Right renal pelvis (tissue), 4 donors: ENCODE measurements around the gene ITFG1. TPM values are rescaled to one million over a fixed set of nuclear protein-coding genes. Genes with fewer than 3 reads are reported as not detected.
"Not testable (repeated sequence)": the region's sequence is repeated elsewhere in the genome, so short reads cannot be mapped to it uniquely, and the experiment has no call there.

Experiments used
- DNase-seq, 4 donors: peaks; one replicate each; pipeline ENCODE4 v3.0.0-alpha.2; 2013; ENCODE audit warnings: low read depth in 4 of 4, low spot score in 3 of 4, missing footprints in 1 of 4
- polyA plus RNA-seq, 4 donors: library from polyadenylated mRNA; unstranded; fragments of 120-200 nt; gene quantifications; one replicate each; pipeline ENCODE4 v1.2.1, GENCODE V29; 2013; ENCODE audit not compliant: insufficient read length in 4 of 4

ITFG1 gene
- polyA plus RNA-seq, 4 donors = 109 to 145 (median 129) TPM

- no peak for DNase-seq
Measured at GRCh38 chr16:47426806-47427205, 34.1 kb downstream of the ITFG1 start.

GRCh38 chr16:47424846-47425245 lies 36.0 kb downstream of the ITFG1 start:
- DNase-seq = no peak

DNA sequence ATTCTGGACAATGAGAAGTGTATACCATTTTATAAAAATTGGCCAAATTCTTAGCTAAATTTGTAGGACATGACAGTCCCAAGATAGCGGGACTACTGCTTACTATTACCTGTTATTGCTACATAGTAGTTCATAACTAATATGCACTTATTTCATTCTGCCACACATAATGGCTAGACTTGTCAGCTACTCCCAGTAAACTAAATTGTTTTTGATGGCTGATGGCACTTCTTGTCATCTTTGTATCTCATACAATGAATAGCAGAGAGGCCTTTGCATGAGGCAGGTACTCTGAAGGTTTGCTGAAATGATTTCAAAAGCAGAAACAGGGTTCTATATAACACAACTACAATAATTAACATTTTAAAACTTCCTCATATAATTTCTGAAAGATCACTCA lies 44.0 kb downstream of the ITFG1 start:
- DNase-seq = no peak

GRCh38 chr16:47413041-47413440 lies 47.8 kb downstream of the ITFG1 start:
- DNase-seq = no peak

DNA sequence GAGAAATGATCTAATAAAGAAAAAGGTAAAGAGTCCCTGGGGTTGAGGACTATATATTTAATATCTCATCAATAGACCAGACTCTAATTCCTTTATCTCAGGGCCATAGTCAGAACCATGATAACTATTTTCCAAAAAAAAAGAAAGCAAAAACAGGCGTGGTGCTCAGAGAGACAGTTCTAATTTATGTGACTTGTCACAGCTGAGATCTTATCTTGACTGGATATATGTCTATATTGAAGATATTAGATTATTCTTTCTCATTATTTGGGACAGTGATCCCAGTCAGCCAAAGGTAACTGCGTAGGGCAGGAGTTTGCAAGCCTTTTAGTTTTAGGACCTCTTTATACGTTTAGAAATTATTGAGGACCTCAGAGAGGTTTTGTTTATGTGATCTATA lies 52.4 kb downstream of the ITFG1 start:
- DNase-seq = no peak

DNA sequence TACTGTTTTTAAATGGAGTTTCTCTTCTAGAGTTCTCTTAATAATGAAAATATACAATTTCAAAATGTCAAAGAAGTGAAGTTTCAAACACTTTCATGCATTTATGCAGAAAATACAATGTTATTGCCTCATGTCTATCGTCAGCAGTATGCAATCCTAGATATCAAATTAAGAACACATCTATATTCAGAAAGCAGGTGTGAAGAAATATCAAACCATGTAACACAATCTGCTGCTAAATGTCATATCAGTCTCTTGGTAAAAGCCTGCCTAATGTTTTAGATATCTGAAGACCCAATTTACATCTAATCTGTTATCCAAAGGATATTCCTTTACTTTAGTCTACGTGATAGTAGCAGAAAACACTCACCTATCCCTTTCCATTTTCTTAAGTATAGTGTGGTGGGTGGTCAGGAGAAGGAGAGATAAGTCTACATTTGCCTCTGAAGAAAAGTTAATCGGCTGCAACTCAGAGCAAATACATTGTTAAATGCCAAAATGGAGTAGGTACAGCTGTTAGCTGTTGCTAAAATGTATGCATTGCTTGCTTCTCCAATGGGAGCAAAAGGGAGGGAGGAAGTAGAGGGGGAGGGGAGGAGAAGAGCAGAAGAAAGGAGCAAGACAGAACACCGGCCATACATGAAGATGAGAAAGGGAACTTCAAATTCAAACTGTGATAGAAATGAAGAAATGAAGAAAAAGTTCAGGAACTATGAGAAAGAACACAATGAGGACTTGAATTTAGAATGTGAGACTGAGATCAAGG lies 64.9 kb downstream of the ITFG1 start:
- DNase-seq = peak; percentile 13 to 19 (median 18)

- DNase-seq = no peak
Measured at GRCh38 chr16:47392081-47392480, 68.8 kb downstream of the ITFG1 start.

DNA sequence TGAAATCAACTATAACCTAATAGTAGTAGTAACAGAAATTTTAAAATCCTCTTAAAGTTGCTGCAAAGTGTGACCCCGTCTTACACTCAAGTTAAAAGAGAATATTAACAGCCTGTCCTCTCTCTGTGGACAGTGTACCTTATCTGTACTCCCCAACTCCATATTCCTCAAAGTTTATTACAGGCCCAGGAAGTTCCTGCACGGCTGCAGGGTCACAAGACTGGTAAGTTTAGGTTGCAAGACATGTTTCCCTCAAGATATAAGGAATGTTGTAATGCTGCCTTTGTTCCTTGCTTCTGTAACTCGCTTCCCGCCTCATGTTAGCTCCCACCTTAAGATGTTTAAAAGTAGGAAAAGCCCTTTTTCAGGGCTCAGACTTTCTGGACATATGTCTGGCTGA lies 72.2 kb downstream of the ITFG1 start:
- DNase-seq = no peak

DNA sequence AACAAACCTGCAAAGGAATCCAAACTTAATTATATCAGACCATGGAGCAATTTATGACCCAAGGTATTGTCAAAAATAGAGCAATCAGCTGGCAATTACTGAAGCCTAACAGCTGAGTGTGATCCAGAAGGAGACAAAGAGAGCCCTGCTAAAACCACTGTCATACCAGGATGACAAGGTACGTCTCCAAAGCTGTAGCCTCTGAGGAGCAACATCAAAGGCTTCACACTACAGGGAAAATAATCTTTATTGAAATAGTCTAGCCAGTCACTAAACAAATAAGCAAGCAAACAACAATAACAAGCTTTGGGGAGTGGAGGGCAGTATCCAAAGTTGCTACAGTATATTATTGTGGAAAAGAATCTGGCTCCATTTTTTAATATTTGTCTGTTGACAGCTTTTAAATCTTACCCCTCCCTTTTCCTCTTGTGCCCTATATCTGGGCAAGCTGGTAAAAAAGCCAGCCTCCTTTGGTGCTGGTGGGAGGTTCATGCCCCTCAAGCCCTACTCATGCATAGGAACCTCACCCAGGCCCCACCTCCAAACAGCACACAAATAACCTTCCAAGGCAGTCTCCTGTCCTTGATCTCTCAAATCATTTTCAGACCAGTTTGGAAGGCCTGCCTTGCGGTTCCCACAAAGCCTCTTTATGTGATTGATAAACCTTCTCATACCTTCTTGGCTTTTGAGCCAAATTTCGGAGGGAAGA lies 73.7 kb downstream of the ITFG1 start:
- no peak for DNase-seq

DNA sequence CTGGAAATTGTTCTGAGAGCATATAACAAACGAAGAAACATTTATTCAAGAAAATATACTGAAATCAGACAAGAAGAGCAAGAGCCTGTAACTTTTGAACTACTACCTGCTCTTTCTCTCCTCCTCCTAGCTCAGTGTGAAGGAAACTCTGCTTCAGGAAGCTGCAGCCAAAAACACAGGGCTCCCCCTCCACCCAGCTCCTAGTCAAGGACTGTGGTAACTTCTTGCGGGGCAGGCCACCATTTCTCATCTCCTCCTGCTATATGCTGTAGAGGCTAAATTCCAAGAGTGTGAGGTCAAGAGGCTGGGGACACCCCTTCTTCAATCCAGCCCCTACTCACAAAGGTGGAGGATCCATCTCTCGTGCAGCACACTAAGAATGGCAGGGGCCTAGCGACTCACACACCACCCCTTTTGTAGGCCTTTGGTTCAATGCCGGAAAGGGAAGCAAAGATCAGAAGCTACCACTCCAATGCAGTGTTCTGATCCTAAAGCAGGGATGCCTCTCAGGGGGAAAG lies 74.6 kb downstream of the ITFG1 start:
- no peak for DNase-seq

- no peak for DNase-seq
Measured at GRCh38 chr16:47382362-47382761, 78.5 kb downstream of the ITFG1 start.

GRCh38 chr16:47377154-47377553 lies 83.7 kb downstream of the ITFG1 start:
- DNase-seq = no peak

GRCh38 chr16:47375423-47375822 lies 85.4 kb downstream of the ITFG1 start:
- DNase-seq = no peak

GRCh38 chr16:47374629-47375028 lies 86.2 kb downstream of the ITFG1 start:
- DNase-seq = no peak

GRCh38 chr16:47371271-47372014 lies 89.4 kb downstream of the ITFG1 start:
- DNase-seq = no peak

DNA sequence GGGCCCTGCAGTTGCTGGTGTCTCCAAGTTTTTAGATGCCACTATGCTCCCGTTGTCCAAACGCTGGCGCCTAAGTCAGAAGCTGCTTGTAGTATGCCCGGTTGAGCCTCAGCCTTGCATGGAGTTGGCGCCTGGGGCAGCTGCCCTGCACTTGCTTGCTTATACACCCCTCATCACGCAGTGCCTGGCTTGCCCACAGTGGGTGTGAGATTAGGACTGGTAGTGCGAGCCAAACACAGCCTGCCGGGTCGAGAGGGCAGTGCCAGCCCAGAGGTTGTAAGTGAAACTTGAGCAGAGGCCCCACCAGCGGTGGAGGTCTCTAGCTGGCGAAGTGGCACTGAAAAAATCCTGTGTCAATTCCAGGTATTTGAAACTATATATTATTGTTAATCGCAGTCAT lies 90.3 kb downstream of the ITFG1 start:
- DNase-seq = no peak

DNA sequence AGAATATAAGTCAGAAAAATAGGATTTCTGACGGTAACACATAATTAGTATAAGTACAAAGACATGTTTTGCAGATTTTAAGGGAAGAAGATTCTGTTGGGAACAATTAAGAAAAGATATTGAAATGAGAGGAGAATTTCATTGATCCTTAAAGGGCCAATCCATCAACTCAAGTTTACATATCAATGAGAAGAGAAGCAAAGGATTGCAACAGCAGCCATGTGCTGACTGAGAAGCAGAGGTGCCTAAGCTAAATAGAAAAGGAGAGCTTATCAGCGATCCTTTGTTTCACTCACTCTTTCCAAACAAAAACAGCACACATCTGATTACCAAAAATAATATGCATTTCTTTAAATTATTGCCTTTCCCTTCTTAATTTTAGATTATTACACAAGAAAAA lies 94.6 kb downstream of the ITFG1 start:
- DNase-seq = no peak

GRCh38 chr16:47363761-47364160 lies 97.1 kb downstream of the ITFG1 start:
- no peak for DNase-seq

- no peak for DNase-seq
Measured at GRCh38 chr16:47359478-47359877, 101.4 kb downstream of the ITFG1 start.

DNA sequence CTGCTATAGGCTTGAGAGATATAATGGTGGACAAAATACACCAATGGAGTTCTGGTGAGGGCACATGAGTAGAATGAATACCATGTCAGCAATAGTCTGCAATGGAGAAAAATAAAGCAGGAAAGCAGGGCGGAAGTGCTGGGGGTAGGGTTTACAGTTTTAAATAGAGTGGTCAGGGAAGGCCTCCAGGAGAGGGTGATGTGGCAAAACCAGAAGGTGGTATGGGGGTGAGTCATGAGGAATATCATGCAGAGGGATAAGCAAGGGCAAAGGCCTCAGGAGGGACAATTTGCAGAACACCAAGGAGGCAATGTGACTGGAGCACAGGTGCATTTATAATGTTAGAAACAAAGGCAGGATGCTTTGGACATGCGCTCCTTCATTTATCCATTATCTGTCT lies 102.0 kb downstream of the ITFG1 start:
- no peak for DNase-seq

DNA sequence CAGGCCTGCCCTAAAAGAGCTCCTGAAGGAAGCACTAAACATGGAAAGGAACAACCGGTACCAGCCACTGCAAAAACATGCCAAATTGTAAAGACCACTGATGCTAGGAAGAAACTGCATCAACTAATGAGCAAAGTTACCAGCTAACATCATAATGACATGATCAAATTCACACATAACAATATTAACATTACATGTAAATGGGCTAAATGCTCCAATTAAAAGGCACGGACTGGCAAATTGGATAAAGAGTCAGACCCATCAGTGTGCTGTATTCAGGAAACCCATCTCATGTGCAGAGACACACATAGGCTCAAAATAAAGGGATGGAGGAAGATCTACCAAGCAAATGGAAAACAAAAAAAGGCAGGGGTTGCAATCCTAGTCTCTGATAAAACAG lies 111.8 kb downstream of the ITFG1 start:
- not testable (repeated sequence) for DNase-seq
